Fibroblast of mammary gland (primary cell): ENCODE data around the gene DLX5.

Experiments used
- DNase-seq: peaks from one replicate; pipeline ENCODE4 v3.0.0-alpha.2; 2010; ENCODE audit warnings: low read depth
- H3K4me3 ChIP-seq: 2 replicates; pipeline ENCODE4 v1.5.1; 2011; ENCODE audit warnings: low read depth, mild to moderate bottlenecking, low read length, moderate library complexity; ENCODE audit not compliant: control insufficient read depth
- CTCF ChIP-seq: conservative IDR thresholded peaks from 2 replicates; pipeline ENCODE4 v1.5.1; 2011; ENCODE audit warnings: low read depth, low read length, inconsistent platforms; ENCODE audit not compliant: control insufficient read depth, insufficient read depth

Gene DLX5

DNA sequence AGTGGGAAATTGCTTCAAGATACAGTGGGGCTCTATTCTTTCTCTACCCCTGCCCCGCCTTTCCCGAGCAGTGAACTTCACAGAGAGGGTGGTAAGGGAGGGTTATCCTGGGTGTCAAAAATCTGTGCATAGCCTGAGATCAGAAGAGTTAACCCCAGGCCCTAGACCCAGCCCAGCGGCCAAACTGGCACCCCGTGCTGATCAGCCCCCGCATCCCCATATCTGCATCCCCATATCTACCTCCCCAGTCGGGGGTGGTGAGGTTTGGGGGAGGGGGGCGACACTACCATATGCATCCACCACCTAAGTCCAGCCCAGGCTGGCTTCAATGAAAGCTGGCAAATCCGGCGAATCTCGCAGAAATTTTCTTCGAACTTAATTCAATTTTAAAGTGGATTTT is 26.3 kb downstream of the DLX5 start:
- no peak overlapping the region for H3K4me3 ChIP-seq
- no peak for TF ChIP-seq CTCF
- DNase-seq, result no peak

GRCh38 chr7:96997512-96998032 is 27.1 kb downstream of the DLX5 start:
- no peak overlapping the region for H3K4me3 ChIP-seq
- no peak for TF ChIP-seq CTCF
- DNase-seq, result no peak

GRCh38 chr7:96996958-96997511 is 27.6 kb downstream of the DLX5 start:
- no peak for TF ChIP-seq CTCF
- H3K4me3 ChIP-seq, result no peak overlapping the region
- no peak for DNase-seq

GRCh38 chr7:96996111-96996957 is 28.3 kb downstream of the DLX5 start:
- H3K4me3 ChIP-seq, result no peak overlapping the region
- TF ChIP-seq CTCF, result no peak
- DNase-seq, result no peak

DNA sequence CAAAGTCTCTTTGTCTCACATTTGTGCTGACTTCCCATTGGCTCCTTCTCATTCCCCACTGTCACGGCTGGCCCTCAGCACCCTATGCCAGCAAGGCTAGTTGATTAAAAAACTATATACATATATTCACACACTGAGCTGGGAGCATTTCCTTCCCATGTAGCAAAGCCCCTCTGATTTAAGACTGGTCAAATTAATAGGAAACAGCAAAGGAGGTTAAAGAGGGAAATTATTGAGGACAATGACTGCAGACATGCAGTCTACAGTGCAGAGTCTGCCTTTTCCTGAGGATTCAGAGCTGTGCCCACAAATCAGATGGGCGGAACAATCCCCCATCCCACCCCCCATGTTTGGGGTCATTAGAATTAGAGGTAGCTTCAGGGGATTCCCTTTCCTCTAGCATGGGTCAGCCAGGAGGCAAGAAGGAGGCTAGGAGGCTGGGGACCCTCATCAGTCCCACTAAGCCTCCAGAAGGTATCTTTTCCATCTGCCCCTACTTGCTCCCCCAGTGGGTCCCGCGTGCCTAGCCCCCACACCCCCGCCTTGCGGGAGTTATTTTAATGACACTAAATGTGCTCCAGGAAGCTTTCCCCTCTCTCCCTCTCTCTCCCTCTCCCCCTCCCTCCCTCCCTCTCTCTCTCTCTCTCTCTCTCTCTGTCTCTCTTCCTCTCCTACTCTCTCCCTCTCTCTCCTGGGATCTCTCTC is 29.1 kb downstream of the DLX5 start:
- DNase-seq, result no peak
- no peak overlapping the region for H3K4me3 ChIP-seq
- no peak for TF ChIP-seq CTCF

DNA sequence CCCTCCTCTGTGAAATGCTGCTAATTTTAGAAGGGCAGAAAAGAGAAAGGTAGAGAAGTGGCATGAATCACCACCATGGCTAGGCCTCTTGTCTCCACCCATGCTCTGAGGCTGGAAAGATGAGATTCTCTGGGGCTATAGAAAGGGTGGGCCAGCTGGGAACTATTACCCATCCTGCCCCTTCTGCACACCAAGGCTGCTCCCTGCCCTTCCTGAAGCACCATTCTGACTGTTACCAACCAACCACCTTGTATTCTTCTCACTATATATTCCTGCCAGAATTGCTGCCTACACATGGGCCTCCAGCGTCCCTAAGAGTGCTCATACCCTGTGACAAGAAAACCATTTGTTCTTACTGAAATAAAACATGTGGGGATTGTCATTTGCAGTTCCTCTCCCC is 30.7 kb downstream of the DLX5 start:
- DNase-seq, result no peak
- TF ChIP-seq CTCF, result no peak
- H3K4me3 ChIP-seq, result no peak overlapping the region
